WERI-Rb-1 (cell line): ENCODE results near the gene NHLRC1.
"Not testable (repeated sequence)": the region's sequence is repeated elsewhere in the genome, so short reads cannot be mapped to it uniquely, and the experiment has no call there.

Experiments used
- DNase-seq: peaks from one replicate; pipeline ENCODE4 v3.0.0-alpha.2; 2020
- H3K27ac ChIP-seq: fragments of 250-450 bp; sonication (Bioruptor Pico); 2 replicates; pipeline ENCODE4 v1.5.1; 2020; ENCODE audit warnings: mild to moderate bottlenecking, moderate library complexity
- H3K27me3 ChIP-seq: fragments of 250-450 bp; sonication (Bioruptor Pico); 2 replicates; pipeline ENCODE4 v1.5.1; 2021; ENCODE audit warnings: mild to moderate bottlenecking, low read depth, moderate library complexity; ENCODE audit not compliant: insufficient read depth, severe bottlenecking
- H3K36me3 ChIP-seq: fragments of 250-450 bp; sonication (Bioruptor Pico); 2 replicates; pipeline ENCODE4 v1.5.1; 2020; ENCODE audit warnings: mild to moderate bottlenecking, moderate library complexity
- H3K4me3 ChIP-seq: 2 replicates; pipeline ENCODE4 v1.5.1; 2011; ENCODE audit warnings: low read depth, mild to moderate bottlenecking, control low read depth, low read length
- H3K9me3 ChIP-seq: fragments of 250-450 bp; sonication (Bioruptor Pico); 2 replicates; pipeline ENCODE4 v1.5.1; 2021; ENCODE audit warnings: mild to moderate bottlenecking, moderate library complexity; ENCODE audit not compliant: severe bottlenecking
- CTCF ChIP-seq: IDR thresholded peaks from 2 replicates; pipeline ENCODE4 v1.5.1; 2011; ENCODE audit warnings: low read depth, mild to moderate bottlenecking, control low read depth, inconsistent platforms, low read length

NHLRC1 gene

GRCh38 chr6:18154507-18155149 lies 32.2 kb upstream of the NHLRC1 start, which contains the start of gene TPMT:
TSS of gene TPMT (minus strand) at chr6:18155077. CDS start at chr6:18149127, 5,950 bp downstream.
- H3K27ac ChIP-seq, result peak within 1 kb of the TSS; percentile 79

GRCh38 chr6:18153311-18153703 lies 30.8 kb upstream of the NHLRC1 start:
- Histone ChIP-seq H3K27me3 (no peaks in the 10 kb centered on the region), H3K4me3 (no peak overlapping the region), H3K27ac (no peak overlapping the region), H3K36me3 (peaks cover 5% of the 10 kb centered on the region), H3K9me3 (no peaks in the 10 kb centered on the region)
- no peak for TF ChIP-seq CTCF
- no peak for DNase-seq

More at GRCh38 chr6:18154507-18155149, 32.2 kb upstream of the NHLRC1 start, which contains the start of gene TPMT:
- no peak for DNase-seq
- Histone ChIP-seq H3K27me3 (no peaks in the 10 kb centered on the region), H3K4me3 (peak within 1 kb of the TSS; percentile 97), H3K9me3 (no peaks in the 10 kb centered on the region), H3K36me3 (peaks cover 3% of the 10 kb centered on the region; the same call in 1 of the 2 replicates)
- TF ChIP-seq CTCF, result no peak

DNA sequence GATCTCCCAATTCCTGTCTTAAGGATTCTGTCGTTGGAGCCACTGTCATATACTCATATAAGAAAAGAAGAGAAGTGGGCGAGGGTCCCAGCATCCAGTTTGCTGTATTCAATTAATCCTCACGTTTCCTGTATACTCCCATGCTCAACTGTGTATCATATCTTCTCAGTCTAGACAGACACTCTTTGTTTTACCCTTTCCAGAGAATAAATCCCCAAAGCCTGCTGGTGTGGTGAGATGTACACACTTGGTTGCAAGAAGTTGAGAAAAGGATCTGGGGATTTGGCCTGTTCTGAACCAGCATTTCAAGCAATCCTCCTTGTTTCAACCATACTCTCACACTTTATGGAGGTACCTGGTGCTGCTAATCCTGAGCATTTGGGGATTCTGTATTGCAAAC lies 29.3 kb upstream of the NHLRC1 start:
- peaks cover 18% of the 10 kb centered on the region for H3K36me3 ChIP-seq
- TF ChIP-seq CTCF, result no peak
- H3K27me3 ChIP-seq, result no peaks in the 10 kb centered on the region
- no peak overlapping the region for H3K4me3 ChIP-seq
- no peaks in the 10 kb centered on the region for H3K9me3 ChIP-seq
- H3K27ac ChIP-seq, result no peak overlapping the region
- DNase-seq, result no peak

DNA sequence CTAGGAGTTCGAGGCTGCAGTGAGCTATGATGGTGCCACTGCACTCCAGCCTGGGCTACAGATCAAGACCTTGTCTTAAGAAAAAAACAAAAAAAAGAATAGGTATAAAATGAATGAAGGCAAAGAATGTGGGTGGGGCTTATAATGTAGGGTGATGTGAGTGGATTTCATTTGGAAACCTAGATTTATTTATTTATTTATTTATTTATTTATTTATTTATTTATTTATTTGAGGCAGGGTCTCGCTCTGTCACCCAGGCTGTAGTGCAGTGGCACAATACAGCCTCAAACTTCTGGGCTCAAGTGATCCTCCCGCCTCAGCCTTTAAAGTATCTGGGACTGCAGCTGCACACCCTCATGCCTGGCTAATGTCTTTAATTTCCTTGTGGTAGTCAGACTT lies 28.9 kb upstream of the NHLRC1 start:
- H3K4me3 ChIP-seq, H3K27ac ChIP-seq, DNase-seq, H3K27me3 ChIP-seq, H3K9me3 ChIP-seq: not testable (repeated sequence)
- H3K36me3 ChIP-seq, result peaks cover 20% of the 10 kb centered on the region

DNA sequence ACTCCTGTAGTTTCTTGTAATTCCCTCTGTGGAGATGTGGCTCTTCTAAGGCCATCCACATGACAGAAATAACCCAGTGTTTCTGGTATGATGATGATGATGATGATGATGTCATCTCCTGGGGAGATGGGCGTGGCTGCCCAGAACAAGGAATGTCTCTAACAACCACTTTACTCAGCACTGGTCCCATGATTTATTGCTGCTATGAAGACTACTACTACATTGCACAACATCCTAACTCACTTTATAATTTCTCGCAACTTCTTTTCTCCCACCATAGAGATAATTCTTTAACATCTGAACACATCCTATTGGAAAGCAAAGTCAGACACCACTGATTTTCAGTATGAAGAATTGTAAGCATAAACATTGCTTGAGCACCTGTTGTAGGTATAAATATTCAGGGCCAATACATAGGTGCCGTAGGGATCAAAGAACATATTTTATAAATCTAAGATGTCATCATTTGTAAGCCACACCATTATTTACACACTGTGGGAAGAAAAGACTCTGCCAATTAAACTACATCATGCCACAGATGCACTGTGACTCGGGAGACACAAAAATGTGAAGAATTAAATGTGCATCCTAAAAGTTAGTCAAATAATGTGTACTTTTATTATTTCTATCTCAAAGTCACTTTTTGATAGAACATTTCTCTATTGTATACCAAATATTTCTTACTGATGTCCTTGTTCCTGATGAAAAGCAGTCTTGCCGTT lies 26.0 kb upstream of the NHLRC1 start:
- Histone ChIP-seq H3K36me3 (peaks cover 20% of the 10 kb centered on the region), H3K4me3 (no peak overlapping the region), H3K27me3 (no peaks in the 10 kb centered on the region), H3K27ac (no peak overlapping the region), H3K9me3 (no peaks in the 10 kb centered on the region)
- no peak for DNase-seq
- TF ChIP-seq CTCF, result no peak

- H3K9me3 ChIP-seq, result no peaks in the 10 kb centered on the region
- no peaks in the 10 kb centered on the region for H3K27me3 ChIP-seq
- no peak for TF ChIP-seq CTCF
- H3K27ac ChIP-seq, result no peak overlapping the region
- peaks cover 26% of the 10 kb centered on the region for H3K36me3 ChIP-seq
- DNase-seq, result no peak
- H3K4me3 ChIP-seq, result no peak overlapping the region
These were observed 25.1 kb upstream of the NHLRC1 start for GRCh38 chr6:18147616-18148015.
